ENCODE measurements around the gene CDC42BPA.
"Not testable (repeated sequence)": the region's sequence is repeated elsewhere in the genome, so short reads cannot be mapped to it uniquely, and the experiment has no call there.

Gene CDC42BPA

GRCh38 chr1:227318016-227318852 lies at the start of gene CDC42BPA:
CDC42BPA (minus strand) TSS chr1:227318492; CDS start chr1:227317182, 1,310 bp downstream.
- peak; percentile 93 for DNase-seq

GRCh38 chr1:227368009-227368408 lies 49.7 kb upstream of the CDC42BPA start:
- no peak for DNase-seq

DNA sequence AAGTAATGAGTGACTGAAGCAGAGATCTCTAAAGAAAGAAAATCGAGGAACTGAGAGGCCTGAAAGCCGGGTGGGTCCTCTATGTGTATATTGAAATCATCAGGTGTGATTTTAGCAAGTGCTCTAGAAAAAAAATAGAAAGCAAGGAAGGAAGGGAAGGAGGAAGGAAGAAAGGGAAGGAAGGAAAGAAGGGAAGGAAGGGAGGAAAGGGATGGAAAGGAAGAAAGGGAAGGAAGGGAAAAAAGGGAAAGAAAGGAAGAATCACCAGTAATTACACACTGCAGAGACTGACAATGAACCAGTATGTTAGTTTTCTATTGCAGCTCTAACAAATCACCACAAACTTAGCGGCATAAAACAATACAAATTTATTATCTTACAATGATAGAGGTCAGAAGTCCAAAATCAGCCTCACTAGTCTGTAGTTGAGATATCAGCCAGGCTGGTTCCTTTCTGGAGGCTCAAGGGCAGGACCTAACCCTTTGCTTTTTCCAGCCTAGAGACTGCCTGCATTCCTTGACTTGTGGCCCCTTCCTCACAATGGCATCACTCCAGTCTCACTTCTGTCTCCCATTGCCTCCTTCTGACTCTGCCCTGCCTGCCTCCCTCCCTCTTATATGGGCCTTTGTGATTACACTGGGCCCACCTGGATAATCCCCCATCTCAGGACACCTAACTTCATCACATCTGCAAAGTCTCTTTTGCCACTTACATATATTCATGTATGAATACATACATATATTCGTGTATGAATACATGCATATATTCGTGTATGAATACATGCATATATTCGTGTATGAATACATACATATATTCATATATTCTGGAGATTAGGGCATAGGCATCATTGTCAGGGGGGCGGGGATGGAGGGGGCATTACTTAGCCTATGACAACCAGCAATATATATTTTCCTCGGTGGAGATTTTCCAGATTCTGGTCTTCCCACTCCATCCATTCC lies 47.5 kb upstream of the CDC42BPA start:
- DNase-seq, result no peak

DNA sequence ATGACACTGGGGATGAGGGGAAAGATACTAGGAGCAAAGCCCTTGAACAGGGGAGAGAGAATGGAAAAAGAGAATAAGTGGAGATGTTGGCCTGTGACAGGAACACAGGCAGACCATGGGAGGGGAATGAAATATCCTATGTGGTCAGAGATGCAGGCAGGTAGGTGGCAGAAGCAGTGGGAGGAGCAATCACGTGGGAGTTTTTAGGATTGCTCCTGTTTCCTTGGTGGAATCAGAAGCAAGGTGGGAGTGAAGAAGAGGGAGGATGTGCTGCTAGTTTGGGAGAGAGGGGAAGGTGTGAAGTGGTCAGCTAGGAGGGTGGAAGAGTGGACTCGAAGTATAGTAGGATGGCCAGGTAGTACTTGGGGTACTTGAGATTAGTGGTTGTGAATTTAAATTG lies 46.4 kb upstream of the CDC42BPA start:
- DNase-seq, result no peak

GRCh38 chr1:227363825-227364224 lies 45.5 kb upstream of the CDC42BPA start:
- DNase-seq, result no peak

DNA sequence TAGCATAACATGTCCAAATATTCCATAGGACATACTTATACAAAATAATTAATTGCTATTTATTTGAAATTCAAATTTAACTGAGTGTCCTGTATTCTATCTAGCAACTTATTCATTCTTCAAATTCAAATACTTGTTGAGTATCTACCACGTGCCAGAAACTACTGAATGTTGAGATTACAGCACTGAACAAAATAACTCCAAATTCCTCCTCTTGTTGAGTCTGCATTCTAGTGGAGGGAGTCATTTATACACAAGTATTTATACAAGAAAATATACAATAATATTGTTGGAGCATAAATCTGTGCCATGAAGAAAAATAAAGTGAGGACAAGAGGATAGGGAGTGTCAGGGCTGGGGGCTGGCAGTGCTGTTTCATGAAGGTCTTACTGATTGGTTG lies 43.7 kb upstream of the CDC42BPA start:
- no peak for DNase-seq

- DNase-seq, result no peak
Observed at GRCh38 chr1:227357927-227358302, 39.6 kb upstream of the CDC42BPA start.

- DNase-seq, result peak; percentile 80
Observed at GRCh38 chr1:227357171-227357926, 39.1 kb upstream of the CDC42BPA start.

- DNase-seq, result no peak
Observed at GRCh38 chr1:227356620-227357146, 38.4 kb upstream of the CDC42BPA start.

GRCh38 chr1:227355542-227356245 lies 37.4 kb upstream of the CDC42BPA start:
- no peak for DNase-seq

- no peak for DNase-seq
Observed at GRCh38 chr1:227353186-227353585, 34.9 kb upstream of the CDC42BPA start.

DNA sequence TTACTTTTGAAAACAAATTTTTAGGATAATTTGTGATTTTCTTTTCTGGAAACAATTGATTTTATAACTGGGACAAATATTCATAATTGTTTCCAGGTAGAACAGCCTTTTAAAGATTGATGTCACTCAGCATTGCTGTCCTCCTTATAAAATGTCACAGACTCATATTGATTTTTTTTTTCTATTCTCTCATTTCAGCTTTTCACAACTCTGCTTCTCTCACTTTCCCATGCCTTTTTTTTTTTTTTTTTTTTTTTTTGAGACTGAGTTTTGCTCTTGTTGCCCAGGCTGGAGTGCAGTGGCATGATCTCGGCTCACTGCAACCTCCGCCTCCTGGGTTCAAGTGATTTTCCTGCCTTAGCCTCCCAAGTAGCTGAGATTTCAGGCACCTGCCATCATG lies 33.9 kb upstream of the CDC42BPA start:
- not testable (repeated sequence) for DNase-seq

DNA sequence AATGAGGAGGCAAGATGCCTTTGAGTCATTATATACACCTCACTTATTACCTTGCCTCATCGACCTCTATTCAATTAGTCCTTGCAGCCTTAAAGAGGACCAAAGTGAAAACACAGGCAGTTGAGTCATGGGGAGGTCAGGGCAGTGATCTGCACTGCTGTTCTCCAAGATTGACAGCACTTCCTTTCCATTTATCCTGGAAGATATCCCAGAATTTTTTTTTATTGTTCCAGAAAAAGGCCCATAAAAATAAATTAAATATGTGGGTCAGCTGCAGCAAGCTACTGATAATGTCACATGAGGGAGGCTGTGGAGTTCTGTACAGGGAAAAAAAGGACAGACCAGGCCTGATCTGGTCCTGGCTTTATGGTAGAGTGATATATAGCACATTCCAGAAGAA lies 33.2 kb upstream of the CDC42BPA start:
- DNase-seq, result peak; percentile 39

GRCh38 chr1:227349967-227350366 lies 31.7 kb upstream of the CDC42BPA start:
- no peak for DNase-seq

- peak; percentile 92 for DNase-seq
Observed at GRCh38 chr1:227343727-227344551, 25.6 kb upstream of the CDC42BPA start.

GRCh38 chr1:227343206-227343605 lies 24.9 kb upstream of the CDC42BPA start:
- DNase-seq, result peak; percentile 41

DNA sequence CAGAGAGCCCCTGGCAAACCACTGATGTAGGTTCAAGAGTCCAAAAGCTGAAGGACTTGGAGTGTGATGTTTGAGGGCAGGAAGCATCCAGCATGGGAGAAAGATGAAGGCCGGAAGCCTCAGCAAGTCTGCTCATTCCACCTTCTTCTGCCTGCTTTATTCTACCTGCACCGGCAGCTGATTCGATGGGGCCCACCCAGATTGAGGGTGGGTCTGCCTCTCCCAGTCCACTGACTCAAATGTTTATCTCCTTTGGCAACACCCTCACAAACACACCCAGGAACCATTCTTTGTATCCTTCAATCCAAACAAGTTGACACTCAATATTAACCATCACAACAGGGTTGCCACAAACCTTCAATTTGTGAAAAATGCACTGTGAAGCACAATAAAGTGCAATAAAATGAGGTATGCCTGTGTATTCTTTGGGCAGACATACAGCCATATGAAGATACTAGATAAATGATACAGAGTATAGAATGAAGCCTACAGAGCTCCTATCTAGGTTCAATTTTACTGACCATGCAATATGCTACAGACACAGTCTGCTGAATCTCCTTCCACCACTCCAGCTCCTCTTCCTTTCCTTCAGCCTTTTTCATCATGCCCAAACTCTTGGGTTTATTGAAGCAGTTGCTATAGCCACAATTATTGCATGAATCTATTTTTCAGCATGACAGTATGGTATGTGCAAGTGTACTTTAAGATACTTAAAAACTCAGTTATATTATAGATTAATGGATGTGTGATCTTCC lies 24.0 kb upstream of the CDC42BPA start:
- no peak for DNase-seq

DNA sequence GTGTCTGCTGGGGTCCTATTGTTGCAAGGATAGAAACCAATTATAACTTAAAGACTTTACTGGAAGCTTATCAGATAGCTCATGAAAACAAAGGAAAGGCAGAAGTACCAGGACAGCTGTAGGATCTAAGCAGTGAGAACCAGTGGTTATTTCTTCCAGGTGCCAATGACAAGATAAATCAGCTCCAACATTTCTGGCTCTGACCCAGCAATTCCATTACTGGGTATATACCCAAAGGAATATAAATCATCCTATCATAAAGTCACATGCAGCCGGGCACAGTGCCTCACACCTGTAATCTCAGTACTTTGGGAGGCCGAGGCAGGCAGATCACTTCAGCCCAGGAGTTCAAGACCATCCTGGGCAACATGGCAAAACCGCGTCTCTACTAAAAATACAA lies 17.8 kb upstream of the CDC42BPA start:
- DNase-seq, result not testable (repeated sequence)

DNA sequence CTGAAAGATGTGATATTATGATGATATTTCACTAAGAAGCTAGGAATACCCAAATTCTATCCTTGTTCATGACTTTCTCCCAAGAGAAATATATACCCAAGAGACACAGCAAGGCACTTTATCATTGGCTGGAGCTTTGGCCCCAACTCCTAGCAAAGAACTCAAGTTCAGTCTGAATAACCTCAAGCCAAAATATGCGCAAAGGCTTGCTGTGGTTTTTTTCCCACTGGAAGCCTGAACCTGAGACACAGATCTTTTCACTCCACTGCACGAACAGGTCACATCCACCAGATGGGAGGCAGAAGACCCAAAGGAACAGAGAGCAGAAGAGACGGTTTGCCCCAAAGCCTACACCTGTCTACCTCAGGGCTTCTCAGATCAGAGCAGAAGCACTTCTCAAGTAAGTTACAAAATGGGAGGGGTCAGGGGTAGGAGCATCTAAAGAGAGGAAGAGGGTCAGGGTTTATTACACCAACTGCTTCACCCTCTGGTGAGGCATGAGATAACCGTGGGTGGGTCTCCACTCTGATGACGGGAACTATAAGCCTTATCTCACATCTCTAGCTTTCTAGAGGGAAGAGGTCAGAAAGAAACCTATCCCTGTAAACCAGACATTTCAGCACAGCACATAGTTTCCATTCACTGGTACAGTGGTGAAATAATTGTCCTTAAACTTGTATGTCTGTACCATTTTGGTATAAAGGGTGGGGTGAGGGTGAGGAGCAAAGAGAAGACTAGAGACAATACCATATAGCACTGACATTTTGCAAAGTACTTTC lies 17.1 kb upstream of the CDC42BPA start:
- no peak for DNase-seq

DNA sequence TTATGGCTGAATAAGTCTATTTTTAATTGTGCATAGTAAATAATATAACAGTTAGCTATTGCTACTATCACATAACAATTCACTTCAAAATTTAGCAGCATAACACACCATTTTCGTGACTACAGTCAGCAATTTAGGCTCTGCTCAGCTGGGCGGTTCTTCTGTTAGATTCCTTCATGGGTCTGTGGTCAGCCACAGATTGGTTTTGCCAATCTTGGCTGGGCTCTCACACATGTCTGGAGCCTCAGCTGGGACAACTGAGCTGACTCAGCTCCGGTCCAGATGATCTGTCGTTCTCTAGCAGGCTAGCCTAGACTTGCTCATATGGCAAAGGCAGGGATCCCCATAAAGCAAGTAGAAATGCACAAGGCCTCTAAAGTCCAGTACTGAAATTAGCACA lies 15.1 kb upstream of the CDC42BPA start:
- no peak for DNase-seq
